HG02642 (cell line): Measurements from ENCODE around the gene LRP1-AS.

ENCODE experiments used
- ATAC-seq: cut with Tn5 transposase; IDR thresholded peaks from one replicate; pipeline ENCODE4 v1.9.1; 2021; ENCODE audit warnings: mild to moderate bottlenecking; ENCODE audit not compliant: unreplicated experiment, poor library complexity

Gene LRP1-AS

GRCh38 chr12:57105011-57105753 lies 42.2 kb downstream of the LRP1-AS start:
- ATAC-seq, result no peak

GRCh38 chr12:57104292-57104910 lies 43.0 kb downstream of the LRP1-AS start:
- no peak for ATAC-seq

GRCh38 chr12:57103856-57104255 lies 43.6 kb downstream of the LRP1-AS start:
- ATAC-seq, result no peak

- ATAC-seq, result no peak
These were observed 45.3 kb downstream of the LRP1-AS start for GRCh38 chr12:57101892-57102695.

- ATAC-seq, result no peak
These were observed 47.7 kb downstream of the LRP1-AS start for GRCh38 chr12:57099766-57100165.

- ATAC-seq, result no peak
These were observed 48.2 kb downstream of the LRP1-AS start for GRCh38 chr12:57099047-57099714.

DNA sequence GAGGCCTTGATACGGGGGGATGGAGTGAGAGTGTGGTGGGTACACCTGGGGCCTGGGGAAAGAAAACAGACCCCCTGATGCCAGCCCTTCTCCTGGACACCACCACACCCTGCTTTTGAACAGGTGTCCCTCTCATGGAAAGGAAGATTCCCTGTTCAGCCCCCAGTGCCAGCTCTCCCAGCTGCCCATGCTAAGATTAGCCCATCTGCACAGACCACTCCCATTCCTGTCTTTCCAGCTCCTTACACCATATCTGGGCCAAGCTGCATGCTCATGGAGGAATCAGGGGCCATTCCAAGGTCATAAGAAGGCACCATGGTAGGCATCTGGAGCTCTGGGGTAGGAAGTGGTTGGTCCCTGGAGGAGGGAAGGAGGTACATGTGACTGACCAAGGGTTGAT lies 48.9 kb downstream of the LRP1-AS start:
- no peak for ATAC-seq

GRCh38 chr12:57097554-57097835 lies 49.9 kb downstream of the LRP1-AS start:
- ATAC-seq, result no peak

- no peak for ATAC-seq
These were observed 50.5 kb downstream of the LRP1-AS start for GRCh38 chr12:57096748-57097553.

GRCh38 chr12:57096099-57096572 lies 51.3 kb downstream of the LRP1-AS start:
- ATAC-seq, result no peak

DNA sequence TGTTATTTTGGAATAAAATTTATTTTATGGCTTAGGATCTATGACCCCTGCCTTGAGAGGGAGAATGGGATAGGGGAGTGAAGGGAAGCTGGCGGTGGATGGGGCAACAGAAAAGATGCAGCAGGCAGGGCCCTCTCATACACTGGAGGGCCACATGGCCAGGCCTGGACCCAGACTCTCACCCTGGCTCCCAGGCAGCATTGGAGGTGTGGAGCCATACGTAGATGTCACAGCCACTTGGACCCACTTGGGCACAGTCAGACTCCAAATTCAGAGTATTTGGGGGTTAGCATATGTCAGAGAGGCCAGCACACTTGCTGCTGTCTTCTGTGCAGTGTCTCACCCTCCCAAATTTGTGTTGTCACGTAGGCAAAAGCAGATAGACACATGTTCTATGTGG lies 52.0 kb downstream of the LRP1-AS start:
- ATAC-seq, result no peak
